ENCODE measurements around the gene NFILZ. TPM values are rescaled to one million over a fixed set of nuclear protein-coding genes. Genes with fewer than 3 reads are reported as not detected.

Gene NFILZ
- polyA plus RNA-seq, result not detected

GRCh38 chr19:8629996-8630683, at the start of gene NFILZ:
Gene NFILZ, plus strand, starts transcription at chr19:8630633. Its CDS starts 46,133 bp downstream, at chr19:8676766.
- H3K4me1 ChIP-seq (ENCODE audit: control insufficient read depth in 2 of 2, insufficient read depth in 2 of 2, low read length in 1 of 2), result no peaks in the 10 kb centered on the region
- H3K36me3 ChIP-seq (ENCODE audit: control insufficient read depth in 2 of 2, insufficient read depth in 2 of 2, low read length in 1 of 2), result no peaks in the 10 kb centered on the region
- 87 to 91% methylated on average over 11 of the region's 11 CpGs for WGBS, 2 donors
- peaks cover 3 to 6% of the 10 kb centered on the region in 2 donors for H3K9me3 ChIP-seq (ENCODE audit: control insufficient read depth in 2 of 2, insufficient read depth in 1 of 2, low read depth in 1 of 2, low read length in 1 of 2)
- no peak within 1 kb of the TSS for H3K4me3 ChIP-seq (ENCODE audit: low read depth in 1 of 2, low read length in 2 of 2)
- peak within 1 kb of the TSS in 1 of 2 donors; percentile 38 for H3K27ac ChIP-seq (ENCODE audit: low read depth in 2 of 2, low read length in 1 of 2)
- no peaks in the 10 kb centered on the region for H3K27me3 ChIP-seq (ENCODE audit: control insufficient read depth in 1 of 2, insufficient read depth in 2 of 2, low read length in 2 of 2)

DNA sequence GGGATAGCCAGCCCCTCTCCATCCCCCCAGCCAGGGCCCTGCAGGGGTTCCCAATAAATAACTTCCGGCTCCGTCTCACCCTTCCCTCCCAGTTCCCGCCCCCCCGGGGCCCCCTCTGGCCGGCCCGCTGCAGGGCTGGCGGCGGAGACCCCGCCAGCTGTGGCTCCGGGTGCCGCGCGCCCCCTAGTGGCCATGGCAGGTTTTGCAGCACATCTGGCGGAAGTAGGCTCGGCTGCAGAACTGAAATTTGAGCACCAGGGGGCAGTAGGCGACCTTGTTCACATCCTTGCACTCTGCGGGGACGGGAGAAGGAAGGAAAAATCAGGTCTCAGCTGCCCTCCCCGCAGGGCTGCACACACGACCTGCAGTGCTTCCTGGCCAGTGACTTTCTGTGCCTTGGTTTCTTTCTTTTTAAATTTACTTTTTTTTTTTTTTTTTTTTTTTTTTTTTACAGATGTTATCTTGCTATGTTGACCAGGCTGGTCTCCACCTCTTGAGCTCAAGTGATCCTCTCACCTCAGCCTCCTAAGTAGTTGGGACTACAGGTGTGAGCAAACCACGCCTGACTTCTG, 49.6 kb upstream of the NFILZ start:
- Histone ChIP-seq H3K4me3 (ENCODE audit: low read depth in 1 of 2, low read length in 2 of 2) (no peak overlapping the region), H3K9me3 (ENCODE audit: control insufficient read depth in 2 of 2, insufficient read depth in 1 of 2, low read depth in 1 of 2, low read length in 1 of 2) (no peaks in the 10 kb centered on the region), H3K27ac (ENCODE audit: low read depth in 2 of 2, low read length in 1 of 2) (no peak overlapping the region), H3K4me1 (ENCODE audit: control insufficient read depth in 2 of 2, insufficient read depth in 2 of 2, low read length in 1 of 2) (no peaks in the 10 kb centered on the region), H3K27me3 (ENCODE audit: control insufficient read depth in 1 of 2, insufficient read depth in 2 of 2, low read length in 2 of 2) (no peaks in the 10 kb centered on the region), H3K36me3 (ENCODE audit: control insufficient read depth in 2 of 2, insufficient read depth in 2 of 2, low read length in 1 of 2) (no peaks in the 10 kb centered on the region)
- WGBS, 2 donors, result 4 to 5% methylated on average over 17 to 21 of the region's 21 CpGs

GRCh38 chr19:8584965-8585893, 45.2 kb upstream of the NFILZ start:
- WGBS, 2 donors, result 72 to 73% methylated on average over 71 of the region's 71 CpGs
- H3K36me3 ChIP-seq (ENCODE audit: control insufficient read depth in 2 of 2, insufficient read depth in 2 of 2, low read length in 1 of 2), result no peaks in the 10 kb centered on the region
- H3K27me3 ChIP-seq (ENCODE audit: control insufficient read depth in 1 of 2, insufficient read depth in 2 of 2, low read length in 2 of 2), result no peaks in the 10 kb centered on the region
- no peak overlapping the region for H3K27ac ChIP-seq (ENCODE audit: low read depth in 2 of 2, low read length in 1 of 2)
- no peaks in the 10 kb centered on the region for H3K9me3 ChIP-seq (ENCODE audit: control insufficient read depth in 2 of 2, insufficient read depth in 1 of 2, low read depth in 1 of 2, low read length in 1 of 2)
- no peaks in the 10 kb centered on the region for H3K4me1 ChIP-seq (ENCODE audit: control insufficient read depth in 2 of 2, insufficient read depth in 2 of 2, low read length in 1 of 2)
- no peak overlapping the region for H3K4me3 ChIP-seq (ENCODE audit: low read depth in 1 of 2, low read length in 2 of 2)

- H3K27ac ChIP-seq (ENCODE audit: low read depth in 2 of 2, low read length in 1 of 2), result no peak overlapping the region
- no peaks in the 10 kb centered on the region for H3K4me1 ChIP-seq (ENCODE audit: control insufficient read depth in 2 of 2, insufficient read depth in 2 of 2, low read length in 1 of 2)
- 65 to 69% methylated on average over 34 of the region's 34 CpGs for WGBS, 2 donors
- no peaks in the 10 kb centered on the region for H3K27me3 ChIP-seq (ENCODE audit: control insufficient read depth in 1 of 2, insufficient read depth in 2 of 2, low read length in 2 of 2)
- no peaks in the 10 kb centered on the region for H3K9me3 ChIP-seq (ENCODE audit: control insufficient read depth in 2 of 2, insufficient read depth in 1 of 2, low read depth in 1 of 2, low read length in 1 of 2)
- no peak overlapping the region for H3K4me3 ChIP-seq (ENCODE audit: low read depth in 1 of 2, low read length in 2 of 2)
- H3K36me3 ChIP-seq (ENCODE audit: control insufficient read depth in 2 of 2, insufficient read depth in 2 of 2, low read length in 1 of 2), result no peaks in the 10 kb centered on the region
Measured at GRCh38 chr19:8585894-8586750, 44.3 kb upstream of the NFILZ start.

DNA sequence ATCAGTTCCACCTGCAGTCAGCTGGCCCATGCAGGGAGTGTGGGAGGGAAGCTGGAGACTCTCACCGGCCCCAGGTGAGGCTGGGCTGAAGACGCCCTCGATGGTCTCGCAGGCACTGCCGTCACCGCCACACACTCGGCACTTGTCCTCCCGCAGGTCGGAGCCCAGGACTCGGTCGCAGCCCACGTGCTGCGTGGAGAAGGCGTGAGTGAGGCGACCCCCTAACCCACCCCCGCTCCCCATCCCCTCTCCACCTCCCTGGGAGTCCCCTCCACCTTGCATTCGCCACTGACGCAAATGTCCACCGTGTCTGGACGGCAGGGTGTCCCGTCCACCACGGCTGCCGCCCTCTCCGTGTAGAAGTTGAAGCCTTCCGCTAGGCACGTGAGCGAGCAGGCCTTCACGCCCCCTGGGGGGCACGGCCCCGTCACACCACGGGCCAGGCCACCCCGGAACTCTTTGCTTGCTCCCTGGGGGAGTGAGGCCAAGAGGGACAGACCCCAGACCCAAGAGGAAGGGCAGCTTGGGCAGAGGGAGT, 41.2 kb upstream of the NFILZ start:
- Histone ChIP-seq H3K27ac (ENCODE audit: low read depth in 2 of 2, low read length in 1 of 2) (no peak overlapping the region), H3K27me3 (ENCODE audit: control insufficient read depth in 1 of 2, insufficient read depth in 2 of 2, low read length in 2 of 2) (no peaks in the 10 kb centered on the region), H3K4me1 (ENCODE audit: control insufficient read depth in 2 of 2, insufficient read depth in 2 of 2, low read length in 1 of 2) (peaks cover 0 to 12% of the 10 kb centered on the region in 2 donors), H3K4me3 (ENCODE audit: low read depth in 1 of 2, low read length in 2 of 2) (no peak overlapping the region), H3K36me3 (ENCODE audit: control insufficient read depth in 2 of 2, insufficient read depth in 2 of 2, low read length in 1 of 2) (no peaks in the 10 kb centered on the region), H3K9me3 (ENCODE audit: control insufficient read depth in 2 of 2, insufficient read depth in 1 of 2, low read depth in 1 of 2, low read length in 1 of 2) (peaks cover 0 to 7% of the 10 kb centered on the region in 2 donors)
- 85 to 87% methylated on average over 30 to 32 of the region's 32 CpGs for WGBS, 2 donors

DNA sequence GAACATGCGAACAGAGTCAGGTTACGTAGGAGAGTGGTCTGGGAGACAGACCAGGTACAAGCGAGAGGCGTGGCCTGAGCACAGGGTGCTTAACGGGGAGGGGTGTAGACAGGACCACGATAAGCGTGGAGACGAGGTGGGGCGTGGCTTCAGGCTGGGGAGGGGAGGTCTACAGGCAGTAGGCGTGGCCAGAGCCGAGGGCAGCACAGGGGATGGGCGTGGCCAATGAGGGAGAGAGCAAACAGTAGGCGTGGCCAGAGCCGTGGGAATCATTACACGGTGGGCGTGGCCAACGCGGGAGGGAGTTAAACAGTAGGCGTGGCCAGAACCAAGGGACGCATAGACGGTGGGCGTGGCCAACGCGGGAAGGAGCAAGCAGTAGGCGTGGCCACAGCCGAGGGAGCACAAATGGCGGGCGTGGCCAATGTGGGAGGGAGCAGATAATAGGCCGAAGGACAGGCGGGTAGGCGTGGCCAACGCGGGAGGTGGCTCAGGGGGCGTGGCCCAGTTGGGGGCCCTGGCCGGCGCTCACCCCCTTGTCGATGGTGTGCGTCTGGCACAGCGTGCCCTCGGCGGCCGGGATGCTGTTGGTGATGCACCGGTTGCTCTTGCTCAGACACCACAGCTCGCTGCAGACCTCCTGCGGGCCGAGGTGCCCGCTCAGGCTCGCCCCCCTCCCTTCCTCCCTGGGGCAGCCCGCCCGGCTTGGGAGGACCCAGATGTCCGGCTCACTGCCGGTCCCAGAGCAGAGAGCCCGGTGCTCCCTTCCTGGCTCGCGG, 38.0 kb upstream of the NFILZ start:
- peaks cover 0 to 12% of the 10 kb centered on the region in 2 donors for H3K4me1 ChIP-seq (ENCODE audit: control insufficient read depth in 2 of 2, insufficient read depth in 2 of 2, low read length in 1 of 2)
- H3K27ac ChIP-seq (ENCODE audit: low read depth in 2 of 2, low read length in 1 of 2), result no peak overlapping the region
- H3K9me3 ChIP-seq (ENCODE audit: control insufficient read depth in 2 of 2, insufficient read depth in 1 of 2, low read depth in 1 of 2, low read length in 1 of 2), result peaks cover 0 to 7% of the 10 kb centered on the region in 2 donors
- no peak overlapping the region for H3K4me3 ChIP-seq (ENCODE audit: low read depth in 1 of 2, low read length in 2 of 2)
- no peaks in the 10 kb centered on the region for H3K27me3 ChIP-seq (ENCODE audit: control insufficient read depth in 1 of 2, insufficient read depth in 2 of 2, low read length in 2 of 2)
- peaks cover 0 to 5% of the 10 kb centered on the region in 2 donors for H3K36me3 ChIP-seq (ENCODE audit: control insufficient read depth in 2 of 2, insufficient read depth in 2 of 2, low read length in 1 of 2)
- WGBS, 2 donors, result 4 to 6% methylated on average over 49 to 55 of the region's 55 CpGs

DNA sequence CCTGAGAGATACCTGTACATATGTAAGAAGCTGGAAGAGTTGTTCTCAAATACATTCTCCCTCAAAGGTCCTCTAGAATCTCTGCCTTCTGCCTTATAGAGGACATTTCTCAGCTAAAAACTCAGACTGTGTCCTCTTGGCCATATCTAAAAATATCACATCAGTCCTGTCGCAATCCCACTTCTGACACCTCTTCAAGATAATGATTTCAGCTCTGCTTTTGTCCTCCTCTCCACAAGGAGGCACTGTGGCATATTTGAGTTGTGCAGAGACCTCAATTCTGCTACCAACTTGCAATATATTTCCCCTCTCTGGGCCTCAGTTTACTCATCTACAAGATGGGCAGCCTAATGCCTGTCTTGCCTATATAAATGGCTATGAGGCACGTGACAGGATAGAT, 36.5 kb upstream of the NFILZ start:
- Histone ChIP-seq H3K27me3 (ENCODE audit: control insufficient read depth in 1 of 2, insufficient read depth in 2 of 2, low read length in 2 of 2) (no peaks in the 10 kb centered on the region), H3K9me3 (ENCODE audit: control insufficient read depth in 2 of 2, insufficient read depth in 1 of 2, low read depth in 1 of 2, low read length in 1 of 2) (peaks cover 0 to 7% of the 10 kb centered on the region in 2 donors), H3K27ac (ENCODE audit: low read depth in 2 of 2, low read length in 1 of 2) (no peak overlapping the region), H3K4me3 (ENCODE audit: low read depth in 1 of 2, low read length in 2 of 2) (no peak overlapping the region), H3K4me1 (ENCODE audit: control insufficient read depth in 2 of 2, insufficient read depth in 2 of 2, low read length in 1 of 2) (peaks cover 0 to 12% of the 10 kb centered on the region in 2 donors), H3K36me3 (ENCODE audit: control insufficient read depth in 2 of 2, insufficient read depth in 2 of 2, low read length in 1 of 2) (peaks cover 0 to 5% of the 10 kb centered on the region in 2 donors)
- WGBS, 2 donors, result 92 to 96% methylated on average over 2 of the region's 2 CpGs

DNA sequence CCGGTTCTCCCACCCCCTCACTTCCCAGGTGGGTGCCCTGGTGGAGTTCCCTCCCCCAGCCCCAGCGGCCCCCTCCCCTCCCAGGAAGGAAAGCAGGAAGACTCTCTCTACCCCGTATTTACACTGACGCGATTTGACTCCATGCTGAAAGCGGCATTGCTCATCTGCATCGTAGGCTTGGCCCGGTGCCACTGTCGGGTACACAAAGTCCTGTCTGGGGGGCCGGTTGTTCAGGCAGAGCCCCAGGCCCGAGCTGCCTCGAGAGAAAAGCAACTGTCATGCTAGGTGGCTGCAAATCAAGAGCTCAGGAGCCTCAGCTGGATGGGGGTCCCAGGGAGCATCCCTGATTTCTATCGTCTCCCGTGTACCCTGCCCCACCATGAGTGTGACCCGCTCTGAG, 34.8 kb upstream of the NFILZ start:
- Histone ChIP-seq H3K36me3 (ENCODE audit: control insufficient read depth in 2 of 2, insufficient read depth in 2 of 2, low read length in 1 of 2) (peaks cover 0 to 5% of the 10 kb centered on the region in 2 donors), H3K27ac (ENCODE audit: low read depth in 2 of 2, low read length in 1 of 2) (no peak overlapping the region)
- WGBS, 2 donors, result 67 to 73% methylated on average over 15 of the region's 15 CpGs

More for the DNA sequence above, 34.8 kb upstream of the NFILZ start:
- Histone ChIP-seq H3K27me3 (ENCODE audit: control insufficient read depth in 1 of 2, insufficient read depth in 2 of 2, low read length in 2 of 2) (no peaks in the 10 kb centered on the region), H3K9me3 (ENCODE audit: control insufficient read depth in 2 of 2, insufficient read depth in 1 of 2, low read depth in 1 of 2, low read length in 1 of 2) (peaks cover 0 to 7% of the 10 kb centered on the region in 2 donors), H3K4me3 (ENCODE audit: low read depth in 1 of 2, low read length in 2 of 2) (no peak overlapping the region), H3K4me1 (ENCODE audit: control insufficient read depth in 2 of 2, insufficient read depth in 2 of 2, low read length in 1 of 2) (peaks cover 0 to 12% of the 10 kb centered on the region in 2 donors)
